PFSK-1 (cell line): ENCODE results near the gene BAZ2B.

Source experiments
- FOXP2 ChIP-seq: optimal IDR thresholded peaks from 2 replicates; pipeline ENCODE3; 2011; ENCODE audit warnings: borderline replicate concordance, control low read depth, inconsistent platforms; ENCODE audit not compliant: insufficient read depth; ENCODE audit errors: extremely low read length, extremely low read depth
- POLR2AphosphoS5 ChIP-seq: IDR thresholded peaks from 2 replicates; pipeline ENCODE4 v1.6.1; 2012; ENCODE audit warnings: low read depth, mild to moderate bottlenecking, control low read depth, low read length, moderate library complexity
- SIN3A ChIP-seq: IDR thresholded peaks from 2 replicates; pipeline ENCODE4 v1.6.1; 2012; ENCODE audit warnings: mild to moderate bottlenecking, low read length, moderate library complexity, borderline replicate concordance; ENCODE audit not compliant: insufficient read depth
- TAF1 ChIP-seq: IDR thresholded peaks from 2 replicates; pipeline ENCODE4 v1.6.1; 2012; ENCODE audit warnings: low read length, control low read depth, borderline replicate concordance; ENCODE audit not compliant: insufficient read depth
- TF ChIP-seq, protein P1 (sequence below), 2 experiments: IDR thresholded peaks; 2 replicates each; pipeline versions ENCODE4 v1.6.1 to v1.8.0; 2011 to 2012; ENCODE audit warnings: low read depth in 2 of 2, low read length in 2 of 2, control low read depth in 1 of 2, inconsistent platforms in 1 of 2, mild to moderate bottlenecking in 1 of 2, moderate library complexity in 1 of 2; ENCODE audit not compliant: insufficient read depth in 1 of 2

Gene BAZ2B

GRCh38 chr2:159606287-159606686 is 10.1 kb downstream of the BAZ2B start:
- no peak for TF ChIP-seq POLR2AphosphoS5
- TF ChIP-seq SIN3A, result no peak
- TF ChIP-seq FOXP2, result no peak
- TF ChIP-seq, protein P1, sequence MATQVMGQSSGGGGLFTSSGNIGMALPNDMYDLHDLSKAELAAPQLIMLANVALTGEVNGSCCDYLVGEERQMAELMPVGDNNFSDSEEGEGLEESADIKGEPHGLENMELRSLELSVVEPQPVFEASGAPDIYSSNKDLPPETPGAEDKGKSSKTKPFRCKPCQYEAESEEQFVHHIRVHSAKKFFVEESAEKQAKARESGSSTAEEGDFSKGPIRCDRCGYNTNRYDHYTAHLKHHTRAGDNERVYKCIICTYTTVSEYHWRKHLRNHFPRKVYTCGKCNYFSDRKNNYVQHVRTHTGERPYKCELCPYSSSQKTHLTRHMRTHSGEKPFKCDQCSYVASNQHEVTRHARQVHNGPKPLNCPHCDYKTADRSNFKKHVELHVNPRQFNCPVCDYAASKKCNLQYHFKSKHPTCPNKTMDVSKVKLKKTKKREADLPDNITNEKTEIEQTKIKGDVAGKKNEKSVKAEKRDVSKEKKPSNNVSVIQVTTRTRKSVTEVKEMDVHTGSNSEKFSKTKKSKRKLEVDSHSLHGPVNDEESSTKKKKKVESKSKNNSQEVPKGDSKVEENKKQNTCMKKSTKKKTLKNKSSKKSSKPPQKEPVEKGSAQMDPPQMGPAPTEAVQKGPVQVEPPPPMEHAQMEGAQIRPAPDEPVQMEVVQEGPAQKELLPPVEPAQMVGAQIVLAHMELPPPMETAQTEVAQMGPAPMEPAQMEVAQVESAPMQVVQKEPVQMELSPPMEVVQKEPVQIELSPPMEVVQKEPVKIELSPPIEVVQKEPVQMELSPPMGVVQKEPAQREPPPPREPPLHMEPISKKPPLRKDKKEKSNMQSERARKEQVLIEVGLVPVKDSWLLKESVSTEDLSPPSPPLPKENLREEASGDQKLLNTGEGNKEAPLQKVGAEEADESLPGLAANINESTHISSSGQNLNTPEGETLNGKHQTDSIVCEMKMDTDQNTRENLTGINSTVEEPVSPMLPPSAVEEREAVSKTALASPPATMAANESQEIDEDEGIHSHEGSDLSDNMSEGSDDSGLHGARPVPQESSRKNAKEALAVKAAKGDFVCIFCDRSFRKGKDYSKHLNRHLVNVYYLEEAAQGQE (IDR thresholded peaks at IDR 0.05; ENCODE audit: insufficient read depth in 1 of 2, low read depth in 2 of 2, low read length in 2 of 2), result no peak
- TF ChIP-seq TAF1, result no peak

DNA sequence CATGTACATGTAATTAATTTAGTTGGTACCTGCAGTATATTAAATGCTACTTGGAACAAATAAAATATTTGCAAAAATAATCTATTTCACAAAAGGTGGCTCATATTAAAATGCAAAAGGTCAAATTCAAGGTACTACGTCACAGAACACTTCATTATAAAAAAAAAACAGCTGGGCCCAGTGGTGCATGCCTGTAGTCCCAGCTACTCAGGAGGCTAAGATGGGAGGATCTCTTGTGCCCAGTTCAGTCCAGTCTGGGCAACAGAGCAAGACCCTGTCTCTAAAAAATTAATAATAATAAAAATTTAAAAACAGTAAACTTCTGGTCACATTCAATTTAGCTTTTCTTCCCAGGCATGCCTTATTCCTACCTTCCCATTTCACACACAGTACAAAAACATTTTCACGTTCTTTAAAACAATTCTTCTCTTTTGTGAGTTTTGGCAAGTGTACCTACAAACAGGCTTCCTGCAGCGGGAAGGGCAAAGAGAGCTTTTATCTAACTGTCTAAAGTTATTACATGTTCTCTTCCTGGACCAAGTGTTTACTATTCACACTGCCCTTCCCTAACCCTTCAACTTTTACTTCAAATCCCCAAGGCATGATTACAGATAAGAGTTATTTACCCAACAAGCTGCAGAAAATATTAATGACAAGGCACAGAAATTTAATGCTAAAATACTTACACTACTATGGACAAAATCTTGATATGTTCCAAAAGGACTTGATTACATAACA is 10.7 kb downstream of the BAZ2B start:
- TF ChIP-seq, protein P1 (IDR thresholded peaks at IDR 0.05; ENCODE audit: insufficient read depth in 1 of 2, low read depth in 2 of 2, low read length in 2 of 2), result no peak
- TF ChIP-seq FOXP2, result no peak
- no peak for TF ChIP-seq POLR2AphosphoS5
- TF ChIP-seq SIN3A, result no peak
- no peak for TF ChIP-seq TAF1

DNA sequence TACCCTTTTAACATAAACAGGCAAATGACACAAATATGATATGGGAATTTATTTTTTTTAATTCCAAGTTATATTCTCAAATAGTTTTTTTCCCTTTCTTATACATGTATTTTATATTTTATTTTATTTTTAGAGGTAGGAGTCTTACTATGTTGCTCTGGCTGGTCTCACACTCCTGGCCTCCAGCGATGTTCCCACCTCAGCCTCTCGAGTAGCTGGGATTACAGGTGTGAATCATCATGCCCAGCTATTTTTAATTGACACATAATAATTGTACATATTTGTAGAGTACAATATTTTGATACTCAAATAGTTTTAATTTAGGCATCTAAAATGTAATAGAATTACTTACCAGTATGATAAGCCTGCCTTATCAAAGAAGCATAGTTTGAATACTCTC is 12.2 kb downstream of the BAZ2B start:
- TF ChIP-seq FOXP2 (no peak), SIN3A (no peak), POLR2AphosphoS5 (no peak), TAF1 (no peak)

DNA sequence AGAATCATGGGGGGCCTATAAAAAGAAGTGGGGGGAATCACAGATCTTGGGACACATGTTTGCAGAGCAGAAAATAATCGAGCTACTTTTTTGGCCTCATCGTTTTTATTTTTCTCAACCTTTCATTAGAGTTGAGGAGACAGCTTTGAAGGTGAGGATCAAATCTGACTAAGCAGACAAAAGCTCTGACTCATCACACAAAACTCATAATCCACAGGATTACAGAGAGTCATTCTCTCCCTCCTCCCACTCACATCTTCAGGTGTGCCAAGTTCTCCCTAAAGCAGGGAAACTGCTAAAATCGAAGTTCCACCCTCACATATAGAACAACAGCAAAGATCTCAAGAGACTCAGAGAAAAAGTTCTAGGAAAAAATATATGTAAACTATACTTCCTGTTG is 15.6 kb downstream of the BAZ2B start:
- TF ChIP-seq POLR2AphosphoS5 (no peak), FOXP2 (no peak), SIN3A (no peak), TAF1 (no peak)
- TF ChIP-seq, protein P1 (IDR thresholded peaks at IDR 0.05; ENCODE audit: insufficient read depth in 1 of 2, low read depth in 2 of 2, low read length in 2 of 2), result no peak

- TF ChIP-seq, protein P1 (IDR thresholded peaks at IDR 0.05; ENCODE audit: insufficient read depth in 1 of 2, low read depth in 2 of 2, low read length in 2 of 2), result no peak
- TF ChIP-seq SIN3A (no peak), TAF1 (no peak), FOXP2 (no peak)
These were observed 20.8 kb downstream of the BAZ2B start for GRCh38 chr2:159595410-159596046.
